SK-N-SH (cell line): ENCODE measurements around the gene PRSS38.

Experiments used
- CHD2 ChIP-seq: fragments of 150-350 bp; IDR thresholded peaks from 2 replicates; pipeline ENCODE4 v1.6.1; 2018; ENCODE audit warnings: low read length; ENCODE audit not compliant: partially characterized antibody
- TF ChIP-seq, protein P1 (sequence below): IDR thresholded peaks from 2 replicates; pipeline ENCODE4 v1.6.1; 2012; ENCODE audit warnings: mild to moderate bottlenecking, low read depth, low read length, moderate library complexity
- TF ChIP-seq, protein P2 (sequence below): fragments of 200-600 bp; sonication (generic); IDR thresholded peaks from 2 replicates; pipeline ENCODE4 v1.6.1; 2017; ENCODE audit warnings: antibody characterized with exemption, mild to moderate bottlenecking, moderate library complexity

DNA sequence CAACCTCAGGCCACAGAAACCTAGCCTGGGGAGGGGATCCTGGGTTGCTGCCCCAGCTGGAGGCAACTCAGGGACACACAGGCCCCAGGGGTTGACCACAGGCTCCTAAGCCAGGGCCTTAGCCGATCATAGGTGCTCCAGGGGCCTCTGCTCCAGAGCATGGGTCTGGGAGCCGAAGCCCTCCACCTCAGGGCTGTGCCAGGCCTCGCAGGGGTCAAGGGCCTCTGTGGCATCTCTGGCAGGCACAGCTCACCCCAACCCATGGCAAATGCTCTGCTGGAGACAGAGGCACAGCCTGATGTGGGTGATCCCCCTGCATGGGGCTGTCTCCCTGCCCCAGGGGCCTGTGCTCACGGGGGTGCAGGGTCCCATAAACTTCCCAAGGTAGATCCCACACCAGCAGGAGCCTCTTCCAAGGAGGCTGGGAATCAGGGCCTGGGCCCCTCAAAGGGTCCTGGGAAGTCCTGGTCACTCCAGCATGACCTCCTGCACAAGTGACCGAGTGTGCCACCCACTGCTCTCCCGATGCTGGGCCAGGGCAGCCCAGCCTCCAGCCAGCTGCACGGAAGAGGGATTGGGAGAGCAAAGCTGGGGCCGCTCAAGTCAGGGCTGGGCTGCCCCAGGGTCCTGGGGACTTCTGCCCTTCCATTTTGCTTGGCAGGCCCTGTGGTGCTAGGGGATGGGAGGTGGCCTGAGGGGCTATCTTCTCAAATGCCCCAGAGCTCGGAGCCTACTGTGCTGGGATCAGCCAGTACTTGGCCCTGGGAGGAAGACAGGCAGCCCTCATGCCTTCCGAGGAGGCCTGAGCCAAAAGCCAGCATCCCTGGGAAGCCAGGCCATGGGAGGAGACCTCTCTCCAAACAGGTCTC, 22.2 kb upstream of the PRSS38 start:
- TF ChIP-seq, protein P1, sequence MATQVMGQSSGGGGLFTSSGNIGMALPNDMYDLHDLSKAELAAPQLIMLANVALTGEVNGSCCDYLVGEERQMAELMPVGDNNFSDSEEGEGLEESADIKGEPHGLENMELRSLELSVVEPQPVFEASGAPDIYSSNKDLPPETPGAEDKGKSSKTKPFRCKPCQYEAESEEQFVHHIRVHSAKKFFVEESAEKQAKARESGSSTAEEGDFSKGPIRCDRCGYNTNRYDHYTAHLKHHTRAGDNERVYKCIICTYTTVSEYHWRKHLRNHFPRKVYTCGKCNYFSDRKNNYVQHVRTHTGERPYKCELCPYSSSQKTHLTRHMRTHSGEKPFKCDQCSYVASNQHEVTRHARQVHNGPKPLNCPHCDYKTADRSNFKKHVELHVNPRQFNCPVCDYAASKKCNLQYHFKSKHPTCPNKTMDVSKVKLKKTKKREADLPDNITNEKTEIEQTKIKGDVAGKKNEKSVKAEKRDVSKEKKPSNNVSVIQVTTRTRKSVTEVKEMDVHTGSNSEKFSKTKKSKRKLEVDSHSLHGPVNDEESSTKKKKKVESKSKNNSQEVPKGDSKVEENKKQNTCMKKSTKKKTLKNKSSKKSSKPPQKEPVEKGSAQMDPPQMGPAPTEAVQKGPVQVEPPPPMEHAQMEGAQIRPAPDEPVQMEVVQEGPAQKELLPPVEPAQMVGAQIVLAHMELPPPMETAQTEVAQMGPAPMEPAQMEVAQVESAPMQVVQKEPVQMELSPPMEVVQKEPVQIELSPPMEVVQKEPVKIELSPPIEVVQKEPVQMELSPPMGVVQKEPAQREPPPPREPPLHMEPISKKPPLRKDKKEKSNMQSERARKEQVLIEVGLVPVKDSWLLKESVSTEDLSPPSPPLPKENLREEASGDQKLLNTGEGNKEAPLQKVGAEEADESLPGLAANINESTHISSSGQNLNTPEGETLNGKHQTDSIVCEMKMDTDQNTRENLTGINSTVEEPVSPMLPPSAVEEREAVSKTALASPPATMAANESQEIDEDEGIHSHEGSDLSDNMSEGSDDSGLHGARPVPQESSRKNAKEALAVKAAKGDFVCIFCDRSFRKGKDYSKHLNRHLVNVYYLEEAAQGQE = no peak
- TF ChIP-seq CHD2 = no peak
- TF ChIP-seq, protein P2, sequence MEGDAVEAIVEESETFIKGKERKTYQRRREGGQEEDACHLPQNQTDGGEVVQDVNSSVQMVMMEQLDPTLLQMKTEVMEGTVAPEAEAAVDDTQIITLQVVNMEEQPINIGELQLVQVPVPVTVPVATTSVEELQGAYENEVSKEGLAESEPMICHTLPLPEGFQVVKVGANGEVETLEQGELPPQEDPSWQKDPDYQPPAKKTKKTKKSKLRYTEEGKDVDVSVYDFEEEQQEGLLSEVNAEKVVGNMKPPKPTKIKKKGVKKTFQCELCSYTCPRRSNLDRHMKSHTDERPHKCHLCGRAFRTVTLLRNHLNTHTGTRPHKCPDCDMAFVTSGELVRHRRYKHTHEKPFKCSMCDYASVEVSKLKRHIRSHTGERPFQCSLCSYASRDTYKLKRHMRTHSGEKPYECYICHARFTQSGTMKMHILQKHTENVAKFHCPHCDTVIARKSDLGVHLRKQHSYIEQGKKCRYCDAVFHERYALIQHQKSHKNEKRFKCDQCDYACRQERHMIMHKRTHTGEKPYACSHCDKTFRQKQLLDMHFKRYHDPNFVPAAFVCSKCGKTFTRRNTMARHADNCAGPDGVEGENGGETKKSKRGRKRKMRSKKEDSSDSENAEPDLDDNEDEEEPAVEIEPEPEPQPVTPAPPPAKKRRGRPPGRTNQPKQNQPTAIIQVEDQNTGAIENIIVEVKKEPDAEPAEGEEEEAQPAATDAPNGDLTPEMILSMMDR = no peak
